ENCODE data around the gene SLC37A3.
"Not testable (repeated sequence)": the region's sequence is repeated elsewhere in the genome, so short reads cannot be mapped to it uniquely, and the experiment has no call there.

The SLC37A3 gene

GRCh38 chr7:140342727-140343514 lies 55.4 kb downstream of the SLC37A3 start:
- peak; percentile 15 for DNase-seq

- DNase-seq: not testable (repeated sequence)
Measured at GRCh38 chr7:140338959-140339358, 59.4 kb downstream of the SLC37A3 start.

GRCh38 chr7:140334341-140335057 lies 63.8 kb downstream of the SLC37A3 start:
- DNase-seq: no peak

- DNase-seq: no peak
Measured at GRCh38 chr7:140333686-140334085, 64.6 kb downstream of the SLC37A3 start.

- DNase-seq: no peak
Measured at GRCh38 chr7:140333223-140333622, 65.1 kb downstream of the SLC37A3 start.

- DNase-seq: no peak
Measured at GRCh38 chr7:140330595-140330994, 67.7 kb downstream of the SLC37A3 start.

GRCh38 chr7:140330128-140330527 lies 68.2 kb downstream of the SLC37A3 start:
- DNase-seq: no peak

GRCh38 chr7:140327261-140327661 lies 71.1 kb downstream of the SLC37A3 start:
- no peak for DNase-seq

GRCh38 chr7:140326116-140326928 lies 72.0 kb downstream of the SLC37A3 start:
- DNase-seq: peak; percentile 79

- DNase-seq: no peak
Measured at GRCh38 chr7:140325600-140325999, 72.7 kb downstream of the SLC37A3 start.

GRCh38 chr7:140324714-140325113 lies 73.6 kb downstream of the SLC37A3 start:
- DNase-seq: no peak

GRCh38 chr7:140322759-140323158 lies 75.6 kb downstream of the SLC37A3 start:
- no peak for DNase-seq

- DNase-seq: not testable (repeated sequence)
Measured at GRCh38 chr7:140320078-140320477, 78.3 kb downstream of the SLC37A3 start.

- DNase-seq: no peak
Measured at GRCh38 chr7:140317999-140318398, 80.3 kb downstream of the SLC37A3 start.

- DNase-seq: no peak
Measured at GRCh38 chr7:140317597-140317996, 80.7 kb downstream of the SLC37A3 start.

- peak; percentile 84 for DNase-seq
Measured at GRCh38 chr7:140316165-140316661, 82.1 kb downstream of the SLC37A3 start.

- no peak for DNase-seq
Measured at GRCh38 chr7:140315498-140316164, 82.7 kb downstream of the SLC37A3 start.

GRCh38 chr7:140314573-140315480 lies 83.5 kb downstream of the SLC37A3 start:
- DNase-seq: no peak

GRCh38 chr7:140312141-140312846 lies 86.0 kb downstream of the SLC37A3 start:
- DNase-seq: no peak

GRCh38 chr7:140311128-140311527 lies 87.2 kb downstream of the SLC37A3 start:
- DNase-seq: not testable (repeated sequence)

Measured in NCI-H2029 treated with DMSO at 0.1 percent for 48 hours (cell line).